ENCODE measurements around the gene DEFB115.
"Not testable (repeated sequence)": the region's sequence is repeated elsewhere in the genome, so short reads cannot be mapped to it uniquely, and the experiment has no call there.

DEFB115 gene

DNA sequence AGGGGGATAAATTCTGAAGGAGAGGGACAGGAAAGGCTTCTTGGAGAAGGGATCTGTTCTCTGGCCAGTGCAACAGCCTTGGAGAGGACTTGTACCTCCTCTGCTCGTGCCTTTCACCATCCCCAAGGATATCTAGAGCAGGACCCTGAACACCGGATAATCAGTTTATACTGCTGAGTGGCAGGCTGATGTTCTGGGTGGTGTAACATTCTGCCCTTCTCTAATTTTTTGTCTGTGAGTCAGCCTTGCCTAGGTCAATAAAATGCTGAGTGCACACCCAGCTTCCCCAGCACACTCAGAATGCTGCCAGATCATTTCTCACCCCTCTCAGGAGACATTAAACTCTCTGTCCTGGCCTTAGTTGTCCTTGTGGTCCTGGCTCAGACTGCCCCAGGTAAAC is at the start of gene DEFB115:
DEFB115 (plus strand) TSS at position 301 of the 400 bp plus-strand sequence; CDS start at position 301, 0 bp downstream.
- DNase-seq: no peak

- DNase-seq: no peak
Measured at GRCh38 chr20:31236953-31237352, 20.5 kb upstream of the DEFB115 start.

GRCh38 chr20:31237763-31238162 is 19.7 kb upstream of the DEFB115 start:
- DNase-seq: no peak

DNA sequence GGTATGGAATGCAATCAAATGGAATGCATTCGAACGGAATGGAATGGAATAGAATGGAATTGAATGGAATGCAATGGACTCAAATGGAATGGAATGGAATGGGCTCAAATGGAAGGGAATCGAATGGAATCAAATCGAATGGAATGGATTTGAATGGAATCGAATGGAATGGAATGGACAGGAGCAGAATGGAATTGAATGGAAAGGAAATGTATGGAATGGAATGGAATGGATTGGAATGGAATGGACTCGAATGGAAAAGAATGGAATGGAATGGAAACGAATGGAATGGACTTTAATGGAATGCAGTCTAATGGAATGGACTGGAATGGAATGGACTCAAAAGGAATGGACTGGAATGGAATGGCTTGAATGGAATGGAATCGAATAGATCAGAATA is 18.3 kb upstream of the DEFB115 start:
- no peak for DNase-seq

GRCh38 chr20:31256959-31257358 is 505 bp upstream of the DEFB115 start:
- no peak for DNase-seq

DNA sequence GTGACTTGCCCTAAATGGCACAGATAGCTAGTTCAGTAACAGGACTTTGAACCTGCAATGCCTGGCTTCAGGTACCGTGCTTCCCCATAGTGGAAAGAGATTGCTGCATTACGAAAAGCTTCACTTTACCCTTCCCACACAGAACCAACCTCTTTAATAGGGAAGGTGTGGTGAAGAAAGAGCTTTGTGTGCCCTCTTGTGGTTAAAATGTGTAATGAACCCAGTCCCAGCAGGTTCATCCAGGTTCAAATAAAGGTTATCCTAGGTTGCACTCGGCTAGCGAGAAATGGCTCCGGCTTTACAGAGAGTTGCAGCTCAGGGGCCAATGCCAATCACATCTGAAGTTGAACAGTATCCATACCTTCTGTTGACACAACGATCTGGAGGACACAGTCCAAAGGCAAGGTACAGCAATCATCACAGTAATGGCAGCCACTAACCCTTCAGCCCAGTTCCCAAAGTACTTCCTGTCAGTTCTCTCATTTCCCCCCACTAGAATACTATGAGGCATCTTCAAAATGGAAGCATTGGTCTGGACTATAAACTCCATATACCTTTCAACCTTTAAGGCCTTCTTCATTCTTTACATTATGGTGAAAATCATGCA is 3.0 kb downstream of the DEFB115 start:
- DNase-seq: peak; percentile 74

DNA sequence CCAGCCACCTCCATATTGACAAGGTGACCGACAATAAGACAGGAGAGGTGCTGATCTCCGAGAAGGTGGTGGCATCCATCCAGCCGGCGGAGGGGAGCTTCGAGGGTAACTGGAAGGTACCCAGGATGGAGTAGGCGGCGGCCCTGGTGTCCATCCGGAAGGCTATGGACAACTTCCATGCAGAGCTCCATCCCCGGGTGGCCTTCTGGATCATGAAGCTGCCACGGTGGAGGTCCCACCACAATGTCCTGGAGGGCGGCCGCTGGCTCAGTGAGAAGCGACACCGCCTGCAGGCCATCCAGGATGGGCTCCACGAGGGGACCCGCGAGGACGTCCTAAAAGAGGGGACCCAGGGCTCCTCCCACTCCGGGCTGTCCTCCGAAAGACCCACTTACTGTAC is 17.0 kb downstream of the DEFB115 start:
- no peak for DNase-seq

GRCh38 chr20:31278178-31278577 is 20.7 kb downstream of the DEFB115 start:
- DNase-seq: no peak

- not testable (repeated sequence) for DNase-seq
Measured at GRCh38 chr20:31284964-31285363, 27.5 kb downstream of the DEFB115 start.

GRCh38 chr20:31308535-31309162 is 51.2 kb downstream of the DEFB115 start, which contains the start of gene DEFB116:
TSS of gene DEFB116 (minus strand) at chr20:31308585. CDS start at chr20:31308585, 0 bp downstream.
- DNase-seq: no peak

Measured in OCI-M1 (cell line).